Measurements from ENCODE around the gene PHF13. TPM values are rescaled to one million over a fixed set of nuclear protein-coding genes. Genes with fewer than 3 reads are reported as not detected.

PHF13 gene
- total and polyA plus RNA-seq, 2 experiments from 2014 or later, result 9.6 to 11.4 TPM

GRCh38 chr1:6596351-6596750 lies 17.2 kb upstream of the PHF13 start:
- no peak overlapping the region for H3K27ac ChIP-seq
- H3K79me2 ChIP-seq, result peaks cover 48% of the 10 kb centered on the region
- no peak overlapping the region for H3K4me3 ChIP-seq
- H3K9me3 ChIP-seq (ENCODE audit: low read depth), result no peaks in the 10 kb centered on the region
- H3K4me2 ChIP-seq, result no peak overlapping the region
- H2AFZ ChIP-seq, result no peak overlapping the region
- no peaks in the 10 kb centered on the region for H3K36me3 ChIP-seq (replicated peaks; ENCODE audit: insufficient read depth, low read depth)
- H3K9me2 ChIP-seq (replicated peaks; ENCODE audit: insufficient read depth), result no peaks in the 10 kb centered on the region
- 81% methylated on average over 7 of the region's 7 CpGs for WGBS (ENCODE audit: low lambda C conversion rate, missing lambda C conversion rate)
- peaks cover 14% of the 10 kb centered on the region for H3K4me1 ChIP-seq (ENCODE audit: insufficient read depth)
- TF ChIP-seq EZH2 (IDR thresholded peaks at IDR 0.05; ENCODE audit: borderline replicate concordance) (no peak), EZH2phosphoT487 (IDR thresholded peaks at IDR 0.05; ENCODE audit: low read depth, severe bottlenecking, unreplicated experiment) (no peak), CTCF (IDR thresholded peaks at IDR 0.05; ENCODE audit: poor library complexity) (no peak)
- peaks cover 31% of the 10 kb centered on the region for H4K20me1 ChIP-seq (ENCODE audit: insufficient read depth, poor library complexity, severe bottlenecking)
- no peaks in the 10 kb centered on the region for H3K27me3 ChIP-seq
- DNase-seq (ENCODE audit: low spot score), result no peak

DNA sequence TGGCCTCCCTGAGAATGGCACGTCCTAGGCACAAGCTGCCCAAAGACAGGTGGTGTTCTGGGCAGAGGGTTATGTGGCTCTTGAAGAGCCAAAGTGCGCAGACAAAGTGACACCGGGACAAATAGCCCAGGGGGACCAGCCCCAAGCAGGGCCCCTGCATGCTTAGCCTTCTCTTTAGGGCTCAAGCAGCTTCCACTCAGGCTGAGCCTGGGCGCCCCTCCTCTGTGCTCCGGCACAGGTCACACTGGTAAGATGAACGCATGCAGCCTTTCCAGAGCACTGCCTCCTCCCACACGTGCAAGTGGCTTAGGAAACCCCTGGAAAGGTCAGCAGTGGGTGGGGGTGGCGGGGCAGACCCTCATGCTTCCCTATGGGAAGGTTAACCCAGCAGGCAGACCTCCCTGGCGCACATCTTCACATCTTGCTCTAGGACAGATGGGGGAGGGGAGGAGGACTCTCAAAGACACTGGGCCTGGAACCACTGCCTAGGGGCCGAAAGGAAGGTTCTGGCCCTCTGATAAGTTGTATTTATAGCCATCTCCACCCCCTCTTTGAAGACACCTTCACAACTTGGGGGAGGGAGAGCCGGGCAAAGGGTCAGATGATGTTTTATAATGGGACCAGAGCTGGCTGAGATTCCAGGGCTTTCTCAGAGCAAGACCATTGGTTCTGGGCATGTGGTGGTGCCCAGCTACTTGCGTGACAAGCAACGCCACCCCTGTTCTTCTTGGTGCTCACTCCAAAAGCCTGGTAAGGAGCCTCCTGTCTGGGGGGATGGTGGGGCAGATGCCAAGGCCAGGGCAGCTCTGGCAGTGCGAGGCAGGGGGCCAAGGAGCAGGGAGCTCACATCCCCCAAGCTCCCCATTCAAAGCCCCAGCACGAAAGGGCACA lies 16.4 kb upstream of the PHF13 start:
- H3K4me1 ChIP-seq (ENCODE audit: insufficient read depth), result peaks cover 14% of the 10 kb centered on the region
- no peak overlapping the region for H3K27ac ChIP-seq
- no peak overlapping the region for H3K4me2 ChIP-seq
- DNase-seq (ENCODE audit: low spot score), result no peak
- no peaks in the 10 kb centered on the region for H3K36me3 ChIP-seq (replicated peaks; ENCODE audit: insufficient read depth, low read depth)
- TF ChIP-seq EZH2phosphoT487 (IDR thresholded peaks at IDR 0.05; ENCODE audit: low read depth, severe bottlenecking, unreplicated experiment) (no peak), CTCF (IDR thresholded peaks at IDR 0.05; ENCODE audit: poor library complexity) (no peak), EZH2 (IDR thresholded peaks at IDR 0.05; ENCODE audit: borderline replicate concordance) (no peak)
- no peak overlapping the region for H3K4me3 ChIP-seq
- no peaks in the 10 kb centered on the region for H3K9me2 ChIP-seq (replicated peaks; ENCODE audit: insufficient read depth)
- H3K27me3 ChIP-seq, result no peaks in the 10 kb centered on the region
- no peak overlapping the region for H2AFZ ChIP-seq
- 73% methylated on average over 15 of the region's 15 CpGs for WGBS (ENCODE audit: low lambda C conversion rate, missing lambda C conversion rate)
- H3K79me2 ChIP-seq, result peaks cover 53% of the 10 kb centered on the region
- H4K20me1 ChIP-seq (ENCODE audit: insufficient read depth, poor library complexity, severe bottlenecking), result peaks cover 31% of the 10 kb centered on the region
- H3K9me3 ChIP-seq (ENCODE audit: low read depth), result no peaks in the 10 kb centered on the region

GRCh38 chr1:6597777-6598131 lies 15.8 kb upstream of the PHF13 start:
- no peak overlapping the region for H3K4me3 ChIP-seq
- H3K79me2 ChIP-seq, result peaks cover 56% of the 10 kb centered on the region
- no peak for DNase-seq (ENCODE audit: low spot score)
- no peak overlapping the region for H3K27ac ChIP-seq
- TF ChIP-seq EZH2phosphoT487 (IDR thresholded peaks at IDR 0.05; ENCODE audit: low read depth, severe bottlenecking, unreplicated experiment) (no peak), CTCF (IDR thresholded peaks at IDR 0.05; ENCODE audit: poor library complexity) (no peak), EZH2 (IDR thresholded peaks at IDR 0.05; ENCODE audit: borderline replicate concordance) (no peak)
- H3K9me3 ChIP-seq (ENCODE audit: low read depth), result no peaks in the 10 kb centered on the region
- no peak overlapping the region for H2AFZ ChIP-seq
- no peaks in the 10 kb centered on the region for H3K36me3 ChIP-seq (replicated peaks; ENCODE audit: insufficient read depth, low read depth)
- no peaks in the 10 kb centered on the region for H3K9me2 ChIP-seq (replicated peaks; ENCODE audit: insufficient read depth)
- peaks cover 14% of the 10 kb centered on the region for H3K4me1 ChIP-seq (ENCODE audit: insufficient read depth)
- H4K20me1 ChIP-seq (ENCODE audit: insufficient read depth, poor library complexity, severe bottlenecking), result peaks cover 31% of the 10 kb centered on the region
- no peaks in the 10 kb centered on the region for H3K27me3 ChIP-seq
- H3K4me2 ChIP-seq, result no peak overlapping the region
- 70% methylated on average over 6 of the region's 6 CpGs for WGBS (ENCODE audit: low lambda C conversion rate, missing lambda C conversion rate)
